GM12801 (cell line): ENCODE results near the gene FUT8.

Source experiments
- TF ChIP-seq, protein P1 (sequence below): IDR thresholded peaks from one replicate; pipeline ENCODE4 v1.5.1; 2011; ENCODE audit warnings: control low read depth; ENCODE audit not compliant: insufficient read length; ENCODE audit errors: extremely low read depth

FUT8 gene

DNA sequence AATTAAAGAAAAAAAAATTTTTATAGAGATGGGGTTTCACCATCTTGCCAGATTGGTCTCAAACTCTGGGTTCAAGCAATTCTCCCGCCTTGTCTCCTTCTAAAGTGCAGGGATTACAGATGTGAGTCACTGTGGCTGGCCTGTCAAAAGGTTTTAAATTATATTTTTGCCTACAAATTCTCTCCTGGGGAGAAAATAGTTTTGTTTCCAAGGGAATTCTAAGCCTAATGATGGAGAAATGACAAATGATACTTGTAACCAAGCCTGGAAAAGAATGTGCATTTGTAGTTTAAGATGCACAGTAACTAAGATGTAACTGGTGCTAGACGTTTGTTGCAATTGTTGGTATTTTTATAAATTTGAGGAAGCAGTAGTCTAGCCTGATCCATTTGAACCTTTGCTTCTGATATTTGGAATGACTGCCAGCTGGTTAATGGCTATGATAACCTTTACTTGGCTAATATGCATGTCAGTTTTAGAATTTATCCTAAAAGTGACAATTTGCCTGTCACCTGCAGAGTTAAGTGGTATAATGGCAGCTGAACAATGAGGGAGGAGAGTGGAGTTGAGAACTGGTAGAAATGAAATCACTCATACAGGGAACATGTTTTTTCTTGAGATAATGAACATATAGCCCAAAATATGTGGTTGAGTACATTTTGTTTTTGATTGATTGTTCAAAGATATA lies 148.0 kb downstream of the FUT8 start:
- TF ChIP-seq, protein P1, sequence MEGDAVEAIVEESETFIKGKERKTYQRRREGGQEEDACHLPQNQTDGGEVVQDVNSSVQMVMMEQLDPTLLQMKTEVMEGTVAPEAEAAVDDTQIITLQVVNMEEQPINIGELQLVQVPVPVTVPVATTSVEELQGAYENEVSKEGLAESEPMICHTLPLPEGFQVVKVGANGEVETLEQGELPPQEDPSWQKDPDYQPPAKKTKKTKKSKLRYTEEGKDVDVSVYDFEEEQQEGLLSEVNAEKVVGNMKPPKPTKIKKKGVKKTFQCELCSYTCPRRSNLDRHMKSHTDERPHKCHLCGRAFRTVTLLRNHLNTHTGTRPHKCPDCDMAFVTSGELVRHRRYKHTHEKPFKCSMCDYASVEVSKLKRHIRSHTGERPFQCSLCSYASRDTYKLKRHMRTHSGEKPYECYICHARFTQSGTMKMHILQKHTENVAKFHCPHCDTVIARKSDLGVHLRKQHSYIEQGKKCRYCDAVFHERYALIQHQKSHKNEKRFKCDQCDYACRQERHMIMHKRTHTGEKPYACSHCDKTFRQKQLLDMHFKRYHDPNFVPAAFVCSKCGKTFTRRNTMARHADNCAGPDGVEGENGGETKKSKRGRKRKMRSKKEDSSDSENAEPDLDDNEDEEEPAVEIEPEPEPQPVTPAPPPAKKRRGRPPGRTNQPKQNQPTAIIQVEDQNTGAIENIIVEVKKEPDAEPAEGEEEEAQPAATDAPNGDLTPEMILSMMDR = no peak

DNA sequence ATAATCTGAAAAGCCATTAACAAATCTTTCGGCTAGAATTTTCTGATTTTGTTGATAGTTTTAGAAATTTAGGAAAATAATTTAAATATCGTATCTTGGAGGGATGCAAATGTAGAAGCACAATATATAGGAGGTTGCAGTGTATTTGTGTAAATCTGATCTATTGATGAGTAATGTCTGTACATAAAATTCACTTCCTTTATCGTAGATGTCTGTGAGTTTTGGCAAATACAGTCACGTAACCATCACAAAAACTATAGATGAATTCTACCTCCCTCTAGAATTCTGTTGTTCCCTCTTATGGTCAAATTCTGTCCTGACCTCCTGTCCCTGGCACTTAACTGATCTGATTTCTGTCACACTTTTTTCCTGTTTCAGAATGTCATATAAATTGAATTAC lies 151.8 kb downstream of the FUT8 start:
- TF ChIP-seq, protein P1 = no peak

DNA sequence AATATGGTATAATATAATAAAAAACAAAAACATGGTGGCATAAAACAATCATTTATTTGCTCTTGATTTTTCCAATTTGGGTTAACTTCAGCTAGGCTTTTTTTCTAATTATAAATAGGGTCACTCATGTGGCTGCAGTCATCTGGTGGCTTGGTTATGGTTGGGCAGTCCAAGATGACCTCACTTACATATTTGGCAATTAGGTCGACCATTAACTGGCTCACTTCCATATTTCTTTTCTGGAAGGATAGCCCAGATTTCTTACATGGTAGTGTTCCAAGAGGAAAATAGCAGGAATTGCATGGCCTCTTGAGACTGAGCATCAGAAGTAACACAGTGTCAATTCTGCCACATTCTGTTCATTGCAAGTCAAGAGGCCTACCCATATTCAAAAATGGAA lies 153.4 kb downstream of the FUT8 start:
- TF ChIP-seq, protein P1 = no peak

DNA sequence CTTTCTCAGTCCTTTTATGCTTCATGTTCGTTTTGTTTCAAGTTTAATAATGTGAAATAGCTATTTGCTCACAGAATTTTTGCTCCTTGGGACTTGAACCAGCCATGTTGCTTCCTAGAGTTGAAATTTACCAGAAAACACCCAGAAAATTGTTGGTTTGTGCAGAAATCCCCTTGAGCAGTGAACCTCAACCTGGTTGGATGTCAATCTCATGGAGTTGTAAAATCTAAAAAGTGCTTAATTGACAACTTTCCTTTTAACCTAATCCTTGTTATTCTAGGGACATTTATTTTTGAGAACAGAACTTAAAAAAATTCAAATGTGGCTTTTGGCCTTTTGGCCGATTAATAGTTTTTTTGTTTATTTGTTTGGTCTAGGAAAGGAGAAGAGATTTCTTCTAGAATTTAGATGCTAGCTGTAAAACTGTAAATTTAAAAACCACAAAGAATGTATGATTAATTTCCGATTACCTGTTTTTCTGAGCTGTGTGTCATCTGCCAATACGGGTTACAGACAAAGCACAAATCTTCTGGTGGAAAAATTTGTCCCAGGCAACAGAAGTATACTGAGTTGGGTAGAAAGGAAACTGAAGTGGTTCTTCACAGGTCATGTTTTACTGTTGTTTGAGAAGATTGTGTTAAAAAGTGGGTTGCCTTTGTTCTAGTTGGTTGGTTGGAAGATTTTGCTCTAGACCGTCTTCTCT lies 154.4 kb downstream of the FUT8 start:
- TF ChIP-seq, protein P1 = no peak

DNA sequence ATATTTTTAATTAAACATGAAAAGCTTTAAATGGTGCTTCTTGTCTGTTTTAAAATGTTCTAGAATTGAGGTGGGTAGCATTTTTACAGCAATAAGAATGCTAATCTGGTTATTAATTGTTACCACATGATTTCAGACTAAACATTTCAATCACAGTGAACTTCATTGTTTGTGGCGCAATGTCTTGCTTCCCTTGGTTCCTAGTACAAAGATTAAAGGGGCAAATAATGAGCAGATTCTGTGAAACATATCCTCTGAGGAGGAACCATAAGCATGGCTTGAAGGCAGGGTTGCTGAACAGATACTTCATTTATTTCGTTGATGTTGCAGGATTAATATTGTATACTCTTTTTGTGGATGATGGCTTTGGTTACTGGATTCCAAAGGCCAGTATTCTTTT lies 162.1 kb downstream of the FUT8 start:
- TF ChIP-seq, protein P1 = no peak

DNA sequence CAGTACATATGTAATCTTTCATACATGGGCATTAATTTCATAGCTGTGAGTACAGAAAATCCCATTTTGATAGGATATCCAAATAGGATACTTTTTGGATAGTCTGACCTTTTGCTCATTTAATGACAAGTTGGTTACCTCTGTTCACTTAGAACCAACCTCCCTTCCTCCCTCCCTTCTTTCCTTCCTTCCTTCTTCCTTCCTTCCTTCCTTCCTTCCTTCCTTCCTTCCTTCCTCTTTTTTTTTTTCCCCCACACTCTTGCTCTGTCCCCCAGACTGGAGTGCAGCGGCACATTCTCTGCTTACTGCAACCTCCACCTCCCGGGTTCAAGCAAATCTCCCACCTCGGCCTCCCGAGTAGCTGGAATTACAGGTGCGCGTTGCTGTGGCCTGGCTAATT lies 162.9 kb downstream of the FUT8 start:
- TF ChIP-seq, protein P1 = no peak

DNA sequence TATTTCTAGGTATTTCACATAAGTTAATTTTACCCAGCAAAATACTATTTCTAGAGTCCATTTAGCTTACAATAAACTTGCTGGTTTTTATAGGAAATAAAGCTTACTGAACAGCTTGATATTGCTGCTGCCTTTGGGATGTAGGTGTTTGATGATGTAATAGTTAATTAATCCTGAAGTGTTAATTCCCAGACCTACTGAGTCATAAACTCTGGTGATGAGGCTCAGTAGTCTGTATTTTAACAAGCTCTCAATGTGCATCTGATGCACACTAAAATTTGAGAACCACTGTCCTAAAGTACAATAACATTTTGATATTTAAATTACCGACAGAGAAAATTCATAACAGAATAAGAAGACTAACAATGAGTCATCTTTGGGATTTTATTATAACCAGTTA lies 168.4 kb downstream of the FUT8 start:
- TF ChIP-seq, protein P1 = no peak
